Nephron progenitor cell (in vitro differentiated cells): ENCODE measurements around the gene HS1BP3.

Experiments used
- DNase-seq: peaks from one replicate; pipeline ENCODE4 v3.0.0; 2021
- H3K27ac Mint-ChIP-seq: 2 replicates; pipeline ENCODE4 v1.8.0; 2021; ENCODE audit warnings: mild to moderate bottlenecking, moderate library complexity, mixed read lengths
- H3K27me3 Mint-ChIP-seq: 2 replicates; pipeline ENCODE4 v1.8.0; 2021; ENCODE audit warnings: mild to moderate bottlenecking, low read depth, mixed read lengths; ENCODE audit not compliant: poor library complexity
- H3K36me3 Mint-ChIP-seq: 2 replicates; pipeline ENCODE4 v1.8.0; 2021; ENCODE audit warnings: low read depth, mixed read lengths
- H3K4me1 Mint-ChIP-seq: 2 replicates; pipeline ENCODE4 v1.8.0; 2021; ENCODE audit warnings: mixed read lengths
- H3K4me3 Mint-ChIP-seq: 2 replicates; pipeline ENCODE4 v1.8.0; 2021; ENCODE audit warnings: mild to moderate bottlenecking, moderate library complexity, mixed read lengths
- H3K9me3 Mint-ChIP-seq: 2 replicates; pipeline ENCODE4 v1.8.0; 2021; ENCODE audit warnings: mild to moderate bottlenecking, moderate library complexity, mixed read lengths
- CTCF ChIP-seq: fragments of 200-600 bp; sonication (generic); IDR thresholded peaks from 2 replicates; pipeline ENCODE4 v1.5.0; 2021; ENCODE audit warnings: antibody characterized with exemption

Gene HS1BP3

GRCh38 chr2:20589975-20590703 is 60.8 kb downstream of the HS1BP3 start:
- H3K9me3 Mint-ChIP-seq: no peaks in the 10 kb centered on the region
- DNase-seq: no peak
- no peak for TF ChIP-seq CTCF
- H3K27ac Mint-ChIP-seq: no peak overlapping the region
- peaks cover 72% of the 10 kb centered on the region for H3K4me1 Mint-ChIP-seq
- no peaks in the 10 kb centered on the region for H3K36me3 Mint-ChIP-seq
- no peak overlapping the region for H3K4me3 Mint-ChIP-seq
- H3K27me3 Mint-ChIP-seq: peaks cover 10% of the 10 kb centered on the region

- no peak for DNase-seq
Observed at GRCh38 chr2:20588918-20589871, 61.7 kb downstream of the HS1BP3 start.

GRCh38 chr2:20585710-20586594 is 64.9 kb downstream of the HS1BP3 start:
- Mint-ChIP-seq H3K4me3 (no peak overlapping the region), H3K9me3 (no peaks in the 10 kb centered on the region), H3K4me1 (peaks cover 52% of the 10 kb centered on the region), H3K36me3 (no peaks in the 10 kb centered on the region), H3K27ac (peak overlapping the region; percentile 40), H3K27me3 (peaks cover 7% of the 10 kb centered on the region)
- no peak for TF ChIP-seq CTCF
- DNase-seq: no peak

More at GRCh38 chr2:20588918-20589871, 61.7 kb downstream of the HS1BP3 start:
- Mint-ChIP-seq H3K27me3 (peaks cover 10% of the 10 kb centered on the region), H3K9me3 (no peaks in the 10 kb centered on the region), H3K4me1 (peaks cover 72% of the 10 kb centered on the region), H3K36me3 (no peaks in the 10 kb centered on the region), H3K4me3 (no peak overlapping the region), H3K27ac (no peak overlapping the region)
- no peak for TF ChIP-seq CTCF

- peaks cover 51% of the 10 kb centered on the region for H3K4me1 Mint-ChIP-seq
- no peak for DNase-seq
- TF ChIP-seq CTCF: no peak
- no peak overlapping the region for H3K27ac Mint-ChIP-seq
- H3K4me3 Mint-ChIP-seq: no peak overlapping the region
- peaks cover 6% of the 10 kb centered on the region for H3K9me3 Mint-ChIP-seq
- H3K36me3 Mint-ChIP-seq: no peaks in the 10 kb centered on the region
- H3K27me3 Mint-ChIP-seq: peaks cover 7% of the 10 kb centered on the region
Observed at GRCh38 chr2:20585359-20585709, 65.6 kb downstream of the HS1BP3 start.

DNA sequence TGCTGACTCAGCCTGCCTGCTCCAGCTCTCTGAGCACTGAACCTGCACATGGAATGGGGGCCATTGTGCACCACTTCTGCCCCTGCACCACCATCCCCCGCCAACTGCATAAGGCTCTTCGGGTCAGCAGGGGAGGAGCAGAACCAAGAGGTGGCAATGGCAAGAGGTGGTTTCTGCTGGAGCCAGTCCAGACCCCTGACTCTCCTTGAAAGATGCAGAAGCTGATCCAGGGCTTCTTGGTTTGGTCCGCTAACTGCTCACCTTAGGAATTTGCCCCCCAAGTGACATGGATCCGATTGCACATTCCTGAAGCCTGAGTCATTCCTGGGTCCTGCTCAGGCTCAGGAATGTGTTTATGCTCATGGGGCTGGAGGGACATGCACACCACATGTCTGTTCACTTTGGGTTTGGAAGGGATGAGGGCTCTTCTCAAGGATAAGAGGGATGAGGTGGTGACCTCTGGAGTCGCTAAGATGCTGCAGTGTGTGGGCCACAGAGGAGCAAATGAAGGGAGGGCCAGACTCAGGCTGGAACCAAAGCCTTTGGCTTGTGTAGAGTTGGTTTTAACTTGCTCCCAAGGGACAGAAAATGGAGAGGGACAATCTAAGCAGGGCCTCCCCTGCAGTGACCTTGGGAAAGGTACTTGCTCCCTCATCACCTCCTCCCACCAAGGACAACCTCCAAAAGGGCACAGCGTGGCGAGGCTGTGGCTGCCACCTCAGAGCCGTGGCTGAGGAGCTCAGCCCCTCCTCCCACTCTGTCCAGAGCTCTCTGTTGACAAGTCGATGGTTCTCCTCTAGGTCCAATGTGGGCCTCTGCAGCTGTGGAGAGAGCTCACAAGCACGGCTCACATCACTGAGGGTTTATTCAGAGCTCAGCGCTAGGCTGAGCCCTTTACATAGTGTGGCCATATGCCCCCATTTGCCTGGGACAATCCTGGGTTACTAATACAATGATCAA is 66.2 kb downstream of the HS1BP3 start:
- no peak for TF ChIP-seq CTCF
- Mint-ChIP-seq H3K9me3 (peaks cover 8% of the 10 kb centered on the region), H3K27ac (peak overlapping the region; percentile 96), H3K27me3 (peaks cover 7% of the 10 kb centered on the region), H3K36me3 (no peaks in the 10 kb centered on the region), H3K4me3 (peak overlapping the region; percentile 28), H3K4me1 (peaks cover 55% of the 10 kb centered on the region)
- peak; percentile 62 for DNase-seq
